Germinal center (tissue), 1 donor: ENCODE data around the gene EFHB.
A peak's percentile ranks its signal among the peaks of the same experiment; 100 is the strongest.
"Not testable (repeated sequence)": the region's sequence is repeated elsewhere in the genome, so short reads cannot be mapped to it uniquely, and the experiment has no call there.

Experiments used
- DNase-seq: peaks from one replicate; pipeline ENCODE4 v3.0.0; 2012; ENCODE audit warnings: mixed read lengths, low spot score

The EFHB gene

DNA sequence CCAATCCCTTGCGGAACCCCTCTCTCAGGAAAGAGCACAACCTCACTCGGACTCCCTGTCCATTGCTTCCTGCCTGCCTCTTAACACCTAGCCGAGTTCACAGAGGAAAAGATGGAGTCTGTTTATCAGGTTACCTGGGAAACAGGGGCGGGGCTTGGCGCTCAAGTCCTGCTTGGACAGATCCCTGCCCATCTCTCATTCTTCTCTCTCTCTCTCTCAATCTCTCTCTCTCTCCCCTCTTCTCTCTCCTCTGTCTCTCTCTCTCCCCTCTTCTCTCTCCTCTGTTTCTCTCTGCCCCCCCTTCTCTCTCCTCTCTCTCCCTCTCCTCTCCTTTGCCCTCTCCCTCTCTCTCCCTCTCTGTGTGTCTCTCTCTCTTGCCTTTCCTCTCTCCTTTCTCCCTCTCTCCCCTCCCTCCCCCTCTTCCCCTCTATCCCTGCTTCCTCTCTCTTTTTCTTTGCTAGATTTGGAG lies at the start of gene EFHB:
TSS of gene EFHB (minus strand) at position 120 of the 469 bp plus-strand sequence. CDS start 199 bp downstream, outside the sequence.
- no peak for DNase-seq

DNA sequence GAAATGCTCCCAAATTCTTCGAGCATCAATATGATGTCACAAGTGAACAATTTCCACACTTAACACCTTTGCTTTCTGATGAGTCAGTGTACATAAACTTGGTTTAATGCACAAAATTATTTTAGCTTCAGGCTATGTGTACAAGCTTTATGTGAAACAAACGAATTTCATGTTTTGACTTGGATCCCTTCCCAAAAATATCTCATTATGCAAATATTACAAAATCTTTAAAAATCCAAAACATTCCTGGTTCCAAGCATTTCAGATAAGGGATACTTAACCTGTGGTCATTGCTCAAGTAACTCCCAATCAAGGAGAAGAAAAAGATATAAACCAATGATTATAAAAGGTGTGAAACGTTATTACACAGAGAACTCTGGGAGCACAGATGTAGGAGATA lies 38.0 kb upstream of the EFHB start:
- no peak for DNase-seq

GRCh38 chr3:19970327-19970726 lies 36.3 kb upstream of the EFHB start:
- no peak for DNase-seq

GRCh38 chr3:19967812-19968211 lies 33.8 kb upstream of the EFHB start:
- no peak for DNase-seq

DNA sequence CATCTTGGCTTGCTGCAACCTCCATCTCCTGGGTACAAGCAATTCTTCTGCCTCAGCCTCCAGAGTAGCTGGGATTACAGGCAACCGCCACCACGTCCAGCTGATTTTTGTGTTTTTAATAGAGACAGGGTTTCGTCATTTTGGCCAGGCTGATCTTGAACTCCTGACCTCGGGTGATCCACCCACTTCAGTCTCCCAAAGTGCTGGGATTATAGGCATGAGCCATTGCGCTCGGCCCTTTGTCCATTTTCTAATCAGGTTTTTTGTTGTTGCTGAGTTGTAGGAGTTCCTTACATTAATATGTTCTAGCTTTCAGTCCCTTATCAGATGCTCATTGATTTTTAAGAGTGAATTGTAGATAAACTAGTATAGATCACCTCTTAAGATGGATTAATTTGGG lies 33.2 kb upstream of the EFHB start:
- no peak for DNase-seq

DNA sequence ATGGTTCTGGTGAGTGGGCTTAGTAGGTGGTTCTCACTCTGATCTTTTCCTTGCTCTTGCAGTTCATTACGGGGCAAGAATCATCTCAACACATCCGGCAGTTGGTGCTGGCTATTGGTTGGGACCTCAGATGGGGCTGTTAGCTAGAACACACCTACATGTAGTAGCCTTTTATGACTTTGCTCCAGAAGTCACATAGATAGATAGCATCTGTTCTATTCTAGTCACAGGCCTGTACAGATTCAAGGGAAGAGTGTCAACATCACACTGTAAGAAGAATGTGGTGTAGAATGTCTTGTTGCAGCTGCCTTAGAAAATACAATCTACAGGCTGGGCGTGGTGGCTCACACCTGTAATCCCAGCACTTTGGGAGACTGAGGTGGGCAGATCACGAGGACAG lies 27.9 kb upstream of the EFHB start:
- DNase-seq: no peak

DNA sequence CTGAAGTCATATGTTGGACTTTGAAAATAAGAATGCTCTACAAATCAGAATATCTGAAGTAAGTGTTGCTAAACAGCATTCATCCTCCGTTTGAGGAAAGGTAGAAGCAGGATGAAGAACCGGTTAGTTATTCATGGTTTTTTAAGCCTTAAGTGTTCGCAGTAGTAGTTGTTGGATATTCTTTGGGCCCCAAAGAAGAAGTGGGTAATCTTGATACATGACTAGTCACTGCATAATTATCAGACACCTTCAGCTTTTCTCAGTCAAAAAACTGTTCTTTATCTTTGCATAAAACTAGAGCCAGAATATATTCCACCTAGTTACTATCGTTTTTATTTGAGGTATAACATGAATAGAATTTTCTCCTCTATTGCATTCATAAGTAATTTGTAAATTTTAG lies 26.7 kb upstream of the EFHB start:
- no peak for DNase-seq

DNA sequence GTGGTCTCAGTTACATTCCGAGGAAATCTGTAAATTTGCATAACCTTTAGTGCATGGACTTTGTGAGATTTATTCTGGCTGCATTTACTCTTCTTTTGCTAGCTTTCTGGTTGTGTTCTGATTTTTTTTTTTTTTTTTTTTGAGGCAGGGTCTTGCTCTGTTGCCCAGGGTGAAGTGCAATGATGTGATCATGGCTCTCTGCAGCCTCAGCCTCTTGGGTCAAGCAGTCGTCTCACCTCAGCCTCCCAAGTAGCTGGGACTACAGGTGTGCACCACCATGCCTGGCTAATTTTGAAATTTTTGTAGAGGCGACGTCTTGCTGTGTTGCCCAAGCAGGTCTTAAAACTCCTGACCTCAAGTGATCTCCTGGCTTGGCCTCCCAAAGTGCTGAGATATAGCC lies 25.5 kb upstream of the EFHB start:
- DNase-seq: no peak

GRCh38 chr3:19957354-19957753 lies 23.3 kb upstream of the EFHB start:
- not testable (repeated sequence) for DNase-seq

- DNase-seq: no peak
These were observed 20.7 kb upstream of the EFHB start for GRCh38 chr3:19954676-19955075.

GRCh38 chr3:19950316-19950715 lies 16.3 kb upstream of the EFHB start:
- DNase-seq: no peak

DNA sequence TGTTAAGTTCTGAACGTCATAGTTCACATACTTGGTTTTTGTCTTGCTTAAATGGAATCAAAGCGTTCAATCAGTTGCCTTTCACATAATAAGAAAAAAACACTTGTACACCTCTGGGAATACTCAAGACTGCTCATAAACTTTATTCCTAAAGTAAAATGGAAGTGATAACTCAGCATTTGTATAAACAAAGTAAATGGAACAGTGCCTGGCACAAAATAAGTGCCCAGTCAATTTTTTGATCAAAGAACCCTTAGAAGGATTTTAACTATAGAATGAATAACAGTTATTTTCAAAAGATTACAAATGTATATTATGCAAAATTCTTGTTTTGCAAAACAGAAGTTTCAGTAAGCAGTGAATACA lies 14.2 kb upstream of the EFHB start:
- no peak for DNase-seq

GRCh38 chr3:19947549-19948225 lies 13.7 kb upstream of the EFHB start:
- peak; percentile 21 for DNase-seq

DNA sequence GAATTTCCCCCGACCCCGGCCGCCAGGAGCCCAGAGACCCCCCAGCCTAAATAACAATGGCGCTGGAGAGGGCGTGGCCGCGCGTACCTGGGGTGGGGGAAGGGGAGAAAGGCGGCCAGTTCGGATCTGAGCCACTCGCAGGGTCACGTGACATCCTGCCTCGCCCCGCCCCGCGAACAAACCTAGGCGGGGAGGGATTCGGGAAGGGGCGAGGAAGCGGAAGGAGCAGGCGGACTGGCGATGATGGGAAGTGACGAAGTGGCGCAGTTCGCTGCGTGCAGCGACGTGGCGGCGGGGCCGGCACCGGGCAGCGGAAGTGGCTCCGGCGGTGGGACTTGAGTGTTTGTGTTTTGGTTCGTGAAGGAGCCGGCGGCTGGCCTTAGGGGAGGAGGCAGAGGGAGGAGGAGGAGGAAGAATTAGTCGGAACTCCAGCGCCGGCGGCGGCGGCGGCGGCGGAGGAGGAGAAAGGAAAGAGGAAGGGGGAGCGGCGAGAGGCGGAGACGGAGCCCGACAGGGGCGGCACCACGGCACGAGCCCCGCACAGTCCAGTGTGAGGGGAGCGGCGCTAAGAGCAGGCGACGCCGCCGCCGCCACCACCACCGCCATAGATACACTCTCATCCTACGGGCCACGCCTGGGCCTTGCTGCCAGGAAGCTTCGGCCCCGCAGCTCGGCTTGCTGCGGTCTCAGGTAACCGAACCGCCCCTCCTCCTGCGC lies 13.0 kb upstream of the EFHB start, which contains the start of gene RAB5A:
TSS of gene RAB5A (plus strand) at position 266 of the 717 bp plus-strand sequence. CDS start 3,802 bp downstream, outside the sequence.
- DNase-seq: peak; percentile 93

GRCh38 chr3:19945969-19946831 lies 12.2 kb upstream of the EFHB start:
- no peak for DNase-seq

- DNase-seq: no peak
These were observed 11.5 kb upstream of the EFHB start for GRCh38 chr3:19945534-19945933.

GRCh38 chr3:19940643-19941042 lies 6.6 kb upstream of the EFHB start:
- no peak for DNase-seq

- DNase-seq: no peak
These were observed 4.2 kb upstream of the EFHB start for GRCh38 chr3:19938295-19938627.

DNA sequence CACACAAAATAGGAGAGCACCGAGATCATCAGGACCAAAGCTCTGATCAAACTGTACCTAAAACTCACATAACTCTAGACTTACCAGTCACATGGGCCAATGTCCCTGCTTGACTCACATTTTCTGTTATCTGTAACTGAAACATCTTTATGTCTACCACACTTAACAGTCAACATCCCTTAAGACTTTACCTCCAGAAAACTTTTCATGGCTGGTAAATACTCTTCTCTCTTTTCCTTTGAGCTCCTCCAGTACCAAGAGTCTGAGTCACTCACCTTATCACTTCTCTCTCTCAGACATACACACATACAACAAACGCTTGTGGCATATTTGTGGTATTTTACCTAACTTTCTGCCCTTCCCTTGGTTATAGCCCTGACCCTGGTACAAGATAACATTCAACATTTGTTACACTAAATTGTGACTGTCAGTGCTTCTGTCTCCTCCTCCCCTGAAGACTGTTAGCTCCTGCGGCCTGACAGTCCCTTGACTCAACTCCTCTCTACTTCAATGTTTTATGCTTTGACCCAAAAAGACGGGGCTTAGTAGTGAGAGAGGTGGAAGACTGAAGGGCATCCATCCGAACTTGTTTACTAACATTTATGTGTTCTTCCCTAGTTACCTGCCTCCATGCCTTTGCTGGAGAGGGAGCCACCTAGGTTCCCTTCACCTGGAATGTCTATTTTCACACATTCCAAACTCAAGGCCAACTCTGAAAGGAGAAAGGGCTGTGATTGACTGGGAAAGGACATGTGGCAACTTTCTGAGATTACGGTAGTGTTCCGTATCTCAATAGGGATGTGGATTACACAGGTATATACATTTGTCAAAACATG lies 3.7 kb upstream of the EFHB start:
- no peak for DNase-seq

- no peak for DNase-seq
These were observed 1.6 kb downstream of the EFHB start for GRCh38 chr3:19932422-19932821.

- DNase-seq: no peak
These were observed 2.2 kb downstream of the EFHB start for GRCh38 chr3:19931767-19932188.

DNA sequence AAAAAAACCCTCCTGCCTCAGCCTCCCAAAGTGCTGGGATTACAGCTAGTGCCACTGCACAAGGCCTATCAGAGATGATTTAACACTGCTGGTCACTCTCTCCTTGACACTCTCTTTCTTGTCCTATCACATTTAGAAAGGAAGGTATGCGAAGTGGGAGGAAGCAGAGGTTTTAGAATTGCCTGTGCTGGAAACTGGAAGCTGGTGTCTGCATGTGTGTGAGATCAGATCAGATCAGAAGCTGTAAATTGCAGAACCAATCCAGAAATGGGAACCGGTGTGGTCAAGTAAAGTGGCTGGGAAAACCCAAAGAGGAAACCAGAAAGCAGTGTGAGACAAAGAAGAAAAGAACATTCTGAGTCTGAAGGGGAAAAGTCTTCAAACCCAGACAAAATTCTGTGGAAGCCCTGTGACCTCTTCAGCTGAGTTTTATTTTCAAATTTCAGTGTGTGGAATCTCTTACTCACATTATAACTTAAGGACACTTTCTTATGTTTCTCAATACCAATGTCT lies 2.8 kb downstream of the EFHB start:
- no peak for DNase-seq
